Neural cell (in vitro differentiated cells): Measurements from ENCODE around the gene CNOT3. TPM values are rescaled to one million over a fixed set of nuclear protein-coding genes. Genes with fewer than 3 reads are reported as not detected.

Source experiments
- H2AFZ ChIP-seq: fragments of 200-600, 300-800 bp; sonication (generic), shearing (Covaris generic); 2 replicates; pipeline ENCODE4 v1.6.0; 2014; ENCODE audit warnings: low read depth, mild to moderate bottlenecking, antibody characterized with exemption, low read length, moderate library complexity
- H3F3A ChIP-seq: fragments of 200-600 bp; shearing (Covaris generic); 2 replicates; pipeline ENCODE4 v1.6.1; 2016; ENCODE audit warnings: mild to moderate bottlenecking, moderate library complexity, mixed read lengths, antibody characterized with exemption, low read length; ENCODE audit not compliant: insufficient read depth, poor library complexity, severe bottlenecking
- H3K27ac ChIP-seq: fragments of 200-600, 300-800 bp; sonication (generic), shearing (Covaris generic); 2 replicates; pipeline ENCODE4 v1.5.1; 2014; ENCODE audit warnings: mild to moderate bottlenecking, low read length, moderate library complexity
- H3K27me3 ChIP-seq: fragments of 300-800, 200-600 bp; sonication (generic), shearing (Covaris generic); 2 replicates; pipeline ENCODE4 v1.6.0; 2014; ENCODE audit warnings: mild to moderate bottlenecking, low read depth, low read length, moderate library complexity; ENCODE audit not compliant: insufficient read depth
- H3K36me3 ChIP-seq: fragments of 300-800, 200-600 bp; sonication (generic), shearing (Covaris generic); 2 replicates; pipeline ENCODE4 v1.5.1; 2014; ENCODE audit warnings: mild to moderate bottlenecking, antibody characterized with exemption, low read length, moderate library complexity; ENCODE audit not compliant: insufficient read depth
- H3K4me2 ChIP-seq: fragments of 300-800, 200-600 bp; sonication (generic), shearing (Covaris generic); 2 replicates; pipeline ENCODE4 v1.6.0; 2014; ENCODE audit warnings: mild to moderate bottlenecking, low read length
- H3K4me3 ChIP-seq: fragments of 300-800, 200-600 bp; sonication (generic), shearing (Covaris generic); 2 replicates; pipeline ENCODE4 v1.5.1; 2014; ENCODE audit warnings: mild to moderate bottlenecking, low read length, moderate library complexity
- H3K79me2 ChIP-seq: fragments of 200-600 bp; shearing (Covaris generic); replicated peaks from 2 replicates; pipeline ENCODE4 v1.6.0; 2014; ENCODE audit warnings: mild to moderate bottlenecking, low read length, moderate library complexity; ENCODE audit not compliant: insufficient read depth
- H3K9ac ChIP-seq: fragments of 300-800, 200-600 bp; sonication (generic), shearing (Covaris generic); 2 replicates; pipeline ENCODE4 v1.6.1; 2016; ENCODE audit warnings: mild to moderate bottlenecking, low read length, mixed read lengths
- H3K9me2 ChIP-seq: fragments of 200-600 bp; shearing (Covaris generic); 2 replicates; pipeline ENCODE4 v1.6.1; 2016; ENCODE audit warnings: mild to moderate bottlenecking, low read length, mixed read lengths; ENCODE audit not compliant: insufficient read depth
- H3K9me3 ChIP-seq: fragments of 200-600, 300-800 bp; sonication (generic), shearing (Covaris generic); 2 replicates; pipeline ENCODE4 v1.6.1; 2016; ENCODE audit warnings: mild to moderate bottlenecking, mixed run types, low read length, moderate library complexity, mixed read lengths
- H4K20me1 ChIP-seq: fragments of 200-600 bp; shearing (Covaris generic); 2 replicates; pipeline ENCODE4 v1.6.1; 2016; ENCODE audit warnings: mild to moderate bottlenecking, mixed run types; ENCODE audit not compliant: insufficient read depth
- CTCF ChIP-seq: fragments of 450-650 bp; IDR thresholded peaks from 2 replicates; pipeline ENCODE4 v1.5.1; 2014; ENCODE audit warnings: antibody characterized with exemption, mild to moderate bottlenecking, moderate library complexity; ENCODE audit not compliant: poor library complexity, severe bottlenecking
- EP300 ChIP-seq: fragments of 450-650 bp; conservative IDR thresholded peaks from 2 replicates; pipeline ENCODE4 v1.6.1; 2014; ENCODE audit warnings: antibody characterized with exemption, mild to moderate bottlenecking, moderate library complexity; ENCODE audit not compliant: poor library complexity, severe bottlenecking
- EZH2 ChIP-seq: fragments of 200-600, 300-800 bp; shearing (Covaris generic), sonication (generic); IDR thresholded peaks from 2 replicates; pipeline ENCODE4 v1.6.1; 2014; ENCODE audit warnings: antibody characterized with exemption, low read length, borderline replicate concordance, mild to moderate bottlenecking; ENCODE audit not compliant: insufficient read depth, poor library complexity, severe bottlenecking
- MXI1 ChIP-seq: fragments of 450-650 bp; conservative IDR thresholded peaks from 2 replicates; pipeline ENCODE4 v1.6.1; 2014; ENCODE audit warnings: antibody characterized with exemption, mild to moderate bottlenecking; ENCODE audit not compliant: poor library complexity, severe bottlenecking
- POLR2AphosphoS5 ChIP-seq: IDR thresholded peaks from 2 replicates; pipeline ENCODE4 v1.6.1; 2012
- RAD21 ChIP-seq: fragments of 450-650 bp; conservative IDR thresholded peaks from 2 replicates; pipeline ENCODE4 v1.6.1; 2014; ENCODE audit warnings: antibody characterized with exemption, mild to moderate bottlenecking, moderate library complexity
- REST ChIP-seq: IDR thresholded peaks from 2 replicates; pipeline ENCODE4 v1.6.1; 2012; ENCODE audit warnings: borderline replicate concordance
- SMC3 ChIP-seq: fragments of 450-650 bp; conservative IDR thresholded peaks from 2 replicates; pipeline ENCODE4 v1.6.1; 2014; ENCODE audit warnings: antibody characterized with exemption, mild to moderate bottlenecking, moderate library complexity; ENCODE audit not compliant: poor library complexity
- TAF1 ChIP-seq: IDR thresholded peaks from 2 replicates; pipeline ENCODE4 v1.6.1; 2012; ENCODE audit warnings: low read depth
- polyA plus RNA-seq: library from polyadenylated mRNA; depleted of rRNA; stranded (reverse); fragments of >200 nt; gene quantifications from 2 replicates; pipeline ENCODE4 v1.2.3, GENCODE V29; 2014

The CNOT3 gene
- polyA plus RNA-seq, 1 donor from 2014 or later: 7.6 TPM

GRCh38 chr19:54201172-54201701 is 63.7 kb downstream of the CNOT3 start:
- no peak for TF ChIP-seq RAD21
- TF ChIP-seq TAF1: no peak
- TF ChIP-seq EZH2: no peak
- no peak for TF ChIP-seq POLR2AphosphoS5
- peak; percentile 82 for TF ChIP-seq MXI1
- no peak for TF ChIP-seq REST
- Histone ChIP-seq H2AFZ (peak overlapping the region; percentile 69), H4K20me1 (peaks cover 13% of the 10 kb centered on the region), H3F3A (no peaks in the 10 kb centered on the region), H3K27ac (peak overlapping the region; percentile 98), H3K9me3 (no peaks in the 10 kb centered on the region), H3K36me3 (no peaks in the 10 kb centered on the region), H3K9me2 (no peaks in the 10 kb centered on the region), H3K9ac (peak overlapping the region; percentile 86), H3K4me2 (peak overlapping the region; percentile 87), H3K79me2 (peaks cover 48% of the 10 kb centered on the region), H3K4me3 (peak overlapping the region; percentile 80), H3K27me3 (no peaks in the 10 kb centered on the region)

- Histone ChIP-seq H3K79me2 (peaks cover 48% of the 10 kb centered on the region), H3K9ac (peak overlapping the region; percentile 86), H3K27ac (no peak overlapping the region), H4K20me1 (peaks cover 13% of the 10 kb centered on the region), H3K9me3 (no peaks in the 10 kb centered on the region), H3K4me2 (peak overlapping the region; percentile 87), H3K9me2 (no peaks in the 10 kb centered on the region), H3K36me3 (no peaks in the 10 kb centered on the region), H3F3A (no peaks in the 10 kb centered on the region), H3K4me3 (peak overlapping the region; percentile 80), H3K27me3 (no peaks in the 10 kb centered on the region), H2AFZ (no peak overlapping the region)
- TF ChIP-seq RAD21 (no peak), CTCF (no peak), POLR2AphosphoS5 (no peak), MXI1 (no peak), EZH2 (no peak), EP300 (no peak), REST (no peak), SMC3 (no peak), TAF1 (no peak)
Observed at GRCh38 chr19:54201980-54202379, 64.4 kb downstream of the CNOT3 start.
